HG02623 (cell line): ENCODE data around the gene STN1.

Experiments used
- ATAC-seq: cut with Tn5 transposase; IDR thresholded peaks from one replicate; pipeline ENCODE4 v1.9.1; 2021; ENCODE audit warnings: moderate library complexity; ENCODE audit not compliant: unreplicated experiment

The STN1 gene

DNA sequence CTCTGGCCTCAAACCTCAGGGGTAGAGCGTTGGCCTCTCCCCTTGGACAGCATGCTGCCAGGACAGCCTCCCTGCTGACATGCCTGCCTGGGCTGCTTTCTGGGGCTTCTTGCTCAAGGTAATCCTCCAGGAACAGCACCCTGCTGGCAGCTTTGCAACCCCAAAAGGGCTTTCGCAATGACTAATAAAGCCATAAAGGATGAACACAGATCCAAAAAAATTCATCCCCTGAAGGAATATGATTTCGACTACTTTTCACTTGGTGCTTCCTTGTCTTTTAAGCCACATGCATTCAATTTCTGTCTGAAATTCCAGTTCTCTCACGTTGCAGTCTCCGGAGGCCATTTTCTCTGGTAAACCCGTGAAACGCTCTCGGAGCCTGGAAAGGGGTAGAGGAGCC, 47.5 kb downstream of the STN1 start:
- no peak for ATAC-seq

DNA sequence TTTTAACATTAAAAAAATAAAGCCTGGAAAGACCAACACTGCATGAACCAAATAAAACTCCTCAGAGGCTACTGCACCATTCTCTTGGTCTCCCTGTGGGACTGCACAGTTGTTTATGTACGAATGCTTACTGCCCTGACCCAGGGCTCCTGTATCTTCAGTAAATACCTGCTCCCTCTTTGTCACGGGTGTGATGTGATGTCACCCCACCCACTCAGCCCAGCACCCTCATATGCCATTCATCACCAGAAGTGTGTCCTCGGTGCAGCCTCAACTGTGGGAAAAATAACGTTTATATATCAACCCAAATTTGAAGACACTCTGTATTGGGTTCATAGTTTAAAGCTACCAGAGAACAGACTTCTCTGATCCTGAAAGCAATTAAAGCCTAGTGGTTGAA, 48.6 kb downstream of the STN1 start:
- ATAC-seq: no peak

DNA sequence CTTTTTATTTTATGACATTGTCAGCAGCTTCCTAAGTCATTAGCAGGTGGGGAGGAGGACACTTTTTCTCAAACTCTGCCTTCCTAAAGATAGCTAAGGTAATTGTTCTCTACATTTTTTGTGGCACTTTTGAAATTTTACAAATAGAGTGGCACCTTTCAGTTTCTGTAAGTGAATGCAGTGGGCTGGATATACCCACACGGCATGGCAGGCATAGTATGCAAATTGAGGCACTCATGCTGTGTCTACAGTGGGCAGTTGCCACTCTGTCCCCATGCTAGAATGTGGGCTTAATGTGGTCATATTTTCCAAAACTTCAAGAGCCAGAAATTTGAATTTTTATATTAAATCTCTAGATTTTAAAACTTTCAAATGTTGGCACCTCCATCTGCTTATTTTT, 49.8 kb downstream of the STN1 start:
- no peak for ATAC-seq

DNA sequence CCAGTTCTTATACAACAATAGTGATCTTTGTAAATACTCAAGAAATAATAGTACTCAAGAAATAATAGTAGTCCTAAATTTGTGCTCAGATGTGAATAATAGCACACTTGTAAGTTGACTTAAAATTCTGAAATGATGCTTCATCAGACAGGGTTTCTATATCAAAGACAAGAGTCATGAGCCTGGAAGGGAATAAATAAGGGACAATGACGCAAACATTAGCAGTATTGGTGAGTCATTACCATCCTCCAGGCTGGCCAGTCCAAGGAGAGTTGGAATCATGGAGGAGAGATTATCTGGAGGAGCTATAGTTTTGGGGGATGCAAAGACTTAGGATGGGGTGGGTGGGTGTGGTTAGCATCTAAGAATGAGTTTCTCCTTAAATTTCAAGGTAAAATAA, 56.5 kb downstream of the STN1 start:
- ATAC-seq: no peak

DNA sequence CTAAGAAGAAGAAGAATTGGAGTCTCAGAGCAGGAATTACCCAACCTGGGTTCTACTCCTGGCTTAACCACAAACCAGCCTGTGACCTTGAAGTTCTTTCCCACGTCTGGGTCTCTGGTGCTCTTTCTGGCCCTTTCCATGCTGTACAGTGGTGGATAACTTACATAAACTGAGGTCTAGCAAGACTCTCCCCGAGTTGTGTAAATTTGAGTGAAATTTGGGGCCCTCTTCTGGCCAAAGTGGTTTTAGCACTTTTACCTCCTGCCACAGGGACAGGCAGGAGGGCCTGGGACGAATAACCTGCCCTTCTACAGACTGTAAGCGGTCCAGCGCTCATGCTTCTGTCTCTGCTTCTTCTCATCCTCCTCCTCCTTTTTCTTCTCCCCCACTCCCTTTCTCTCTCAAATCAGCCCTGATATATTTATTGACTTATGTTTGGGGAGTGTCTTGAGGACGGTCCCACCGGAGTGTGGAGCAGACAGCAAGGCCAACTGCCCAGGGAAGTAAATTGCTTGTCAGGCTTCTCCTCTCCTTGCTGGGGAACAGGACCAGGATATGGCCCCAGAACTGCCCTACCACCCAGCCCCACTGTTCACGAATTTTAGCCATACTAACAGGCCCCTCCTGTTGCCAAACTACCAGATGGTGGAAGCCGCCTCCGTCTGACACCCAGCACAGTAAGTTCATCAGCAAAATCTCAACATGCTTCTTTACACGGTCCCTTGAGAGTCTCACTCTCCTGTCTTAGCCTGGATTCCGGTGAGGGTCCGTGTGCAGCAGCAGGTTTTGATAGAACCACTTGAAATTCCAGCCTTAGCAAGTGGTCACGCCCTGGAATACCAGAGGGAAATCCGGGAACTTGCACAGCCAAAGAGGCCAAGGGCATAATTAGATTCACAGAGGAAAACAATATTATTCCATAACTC, 58.6 kb downstream of the STN1 start:
- ATAC-seq: no peak

DNA sequence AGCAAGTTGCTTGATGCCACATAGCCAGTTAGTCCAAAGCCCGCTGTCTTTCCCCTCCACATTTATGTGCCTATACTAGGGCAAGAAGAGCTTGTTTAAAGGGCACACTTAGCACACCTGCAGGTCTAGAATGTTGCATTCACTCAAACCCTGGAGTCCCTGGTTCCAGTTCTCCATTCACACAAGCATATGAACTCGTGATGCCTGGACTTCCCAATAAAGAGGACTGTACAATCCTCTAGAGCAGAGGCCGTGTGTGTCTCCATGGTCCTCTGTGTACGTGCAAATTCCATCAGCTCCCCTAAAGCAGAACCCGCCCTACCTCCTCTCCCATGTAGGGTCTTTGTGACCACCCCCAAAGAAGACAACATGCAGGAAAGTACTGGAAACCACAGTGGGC, 59.6 kb downstream of the STN1 start:
- ATAC-seq: no peak

DNA sequence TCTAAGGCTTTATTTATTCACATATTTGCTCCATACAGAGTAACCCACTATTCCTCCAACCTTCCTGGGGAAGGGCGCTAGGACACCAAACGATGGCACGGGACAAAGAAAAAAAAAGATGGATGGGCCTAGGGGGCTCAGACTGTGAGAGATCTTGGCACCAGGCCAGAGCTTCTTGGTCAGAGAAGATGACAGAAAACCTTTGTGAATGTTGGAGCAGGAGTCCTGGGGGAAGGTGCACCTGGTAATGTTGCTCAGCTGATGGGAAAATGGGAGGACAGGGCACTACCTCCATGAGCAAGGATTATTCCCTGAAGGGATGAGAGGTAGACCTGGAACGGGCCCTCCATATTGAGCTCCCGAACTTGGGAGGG, 61.2 kb downstream of the STN1 start:
- no peak for ATAC-seq

DNA sequence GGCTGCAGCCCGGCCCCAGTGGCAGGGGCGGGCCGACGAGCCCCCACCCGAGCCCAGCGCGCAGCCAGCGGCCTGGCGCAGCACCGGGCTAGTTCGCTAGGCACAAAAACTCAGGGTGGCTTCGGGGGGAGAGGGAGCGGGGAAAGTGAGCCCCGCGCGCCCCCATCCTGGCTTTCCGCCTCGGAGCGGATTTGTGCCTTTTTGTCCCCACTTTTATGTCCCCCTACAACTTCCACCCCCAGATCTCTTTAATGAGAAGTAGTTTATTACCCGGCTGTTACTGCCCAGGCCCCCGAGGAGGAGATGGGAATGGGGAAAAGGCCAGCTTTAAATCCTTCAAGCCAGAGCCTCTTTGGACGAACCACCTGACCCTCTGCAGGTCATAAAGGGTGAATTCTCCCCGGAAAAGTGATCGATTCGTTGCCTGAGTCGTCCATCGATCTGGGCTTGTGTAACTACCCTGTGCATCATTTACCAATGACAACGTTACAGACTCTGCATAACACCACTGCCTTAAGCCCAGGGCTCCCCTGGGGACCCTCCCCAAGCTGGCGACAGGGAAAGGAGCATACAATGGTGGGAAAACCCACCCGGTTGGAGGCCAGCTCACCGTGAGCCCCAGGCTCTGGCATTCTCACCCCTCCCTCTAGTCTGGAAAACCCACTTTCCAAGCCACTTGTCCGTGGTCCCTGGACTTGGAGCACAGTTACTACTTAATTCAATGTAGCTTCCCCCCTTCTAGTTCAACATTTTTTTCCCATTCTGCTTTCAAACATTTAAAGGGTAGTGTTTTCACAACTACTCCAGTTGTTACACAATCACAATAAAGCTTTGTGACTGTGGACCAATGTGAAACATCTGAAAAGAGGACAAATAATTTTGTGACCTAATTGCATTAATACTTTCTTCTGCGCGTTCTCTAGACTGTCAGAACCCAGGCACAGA, 61.9 kb downstream of the STN1 start:
- no peak for ATAC-seq

DNA sequence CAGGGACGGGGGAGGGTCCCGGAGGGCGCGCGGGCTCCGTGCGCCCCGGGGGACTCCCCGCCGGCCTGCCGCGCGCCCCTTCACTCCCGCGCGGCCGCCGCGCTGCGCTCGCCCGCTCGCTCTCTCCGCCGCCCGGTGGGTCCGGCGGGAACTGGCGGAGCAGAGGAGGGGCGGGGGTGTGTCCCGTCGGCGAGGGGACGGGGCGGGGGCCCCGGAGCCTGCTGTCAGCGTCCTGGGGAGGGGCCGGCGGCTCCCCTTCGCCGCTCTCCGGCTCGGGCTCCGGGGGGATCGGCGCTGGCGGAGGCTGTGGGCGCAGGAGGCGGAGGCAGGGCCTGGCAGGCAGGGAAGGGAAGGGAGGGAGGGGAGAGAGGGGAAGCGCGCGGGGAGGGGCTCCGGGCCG, 62.6 kb downstream of the STN1 start, which contains the start of gene SH3PXD2A:
TSS of gene SH3PXD2A (minus strand) at position 153 of the 400 bp plus-strand sequence. CDS start 310 bp downstream, outside the sequence.
- no peak for ATAC-seq

DNA sequence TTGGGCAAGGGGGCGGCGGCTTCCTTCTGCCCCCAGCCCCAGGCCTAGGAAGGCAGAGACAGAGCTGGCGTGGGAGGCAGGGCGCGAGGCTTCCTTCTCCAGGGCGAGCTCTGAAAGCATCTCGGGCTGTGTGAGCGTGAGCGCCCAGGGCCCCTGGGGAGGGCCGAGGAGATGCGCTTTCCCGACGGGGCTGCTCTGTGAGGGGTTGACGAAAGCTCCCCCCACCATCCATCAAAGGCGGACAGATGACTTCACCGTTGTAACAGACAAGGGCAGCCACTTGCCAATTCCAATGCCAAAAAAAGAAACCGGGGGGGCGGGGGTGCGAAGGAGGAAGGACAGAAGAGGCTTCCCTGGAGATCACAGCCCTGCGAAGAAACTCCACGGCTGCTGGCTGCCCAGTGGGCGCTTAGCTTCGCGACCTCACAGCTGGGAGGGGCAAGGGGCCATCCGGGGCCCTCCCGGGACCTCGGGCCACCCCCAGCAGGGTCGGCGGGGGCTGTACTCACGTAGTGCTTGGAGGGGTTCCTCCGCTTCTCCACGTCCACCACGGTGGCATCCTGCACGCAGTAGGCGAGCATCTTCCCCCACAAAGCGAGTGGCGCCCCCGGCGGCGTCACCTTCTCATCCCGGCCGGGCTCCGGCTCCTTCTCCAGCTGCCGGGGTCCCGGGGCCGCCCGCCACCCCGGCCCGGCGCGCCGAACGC, 63.1 kb downstream of the STN1 start:
- no peak for ATAC-seq

DNA sequence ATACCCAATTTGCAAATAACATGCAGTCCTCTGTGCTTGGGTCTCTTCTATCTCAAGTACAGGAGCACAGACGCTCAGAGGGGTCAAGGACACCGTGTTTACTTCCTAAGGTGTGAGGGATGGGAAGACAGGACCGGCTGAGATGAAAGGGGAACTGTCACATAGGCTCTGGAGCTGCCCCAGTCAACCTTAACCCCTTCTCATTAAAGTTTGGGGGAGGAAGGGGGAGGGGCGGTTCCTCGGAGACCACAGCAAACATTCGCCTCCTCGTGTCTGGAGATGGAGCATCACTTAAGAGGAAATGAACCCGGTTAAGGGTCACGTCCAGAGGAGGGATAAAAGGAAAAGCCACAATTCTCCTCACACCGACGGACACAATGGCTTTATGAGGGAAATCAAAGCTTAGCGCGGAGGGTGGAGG, 63.7 kb downstream of the STN1 start:
- ATAC-seq: no peak

DNA sequence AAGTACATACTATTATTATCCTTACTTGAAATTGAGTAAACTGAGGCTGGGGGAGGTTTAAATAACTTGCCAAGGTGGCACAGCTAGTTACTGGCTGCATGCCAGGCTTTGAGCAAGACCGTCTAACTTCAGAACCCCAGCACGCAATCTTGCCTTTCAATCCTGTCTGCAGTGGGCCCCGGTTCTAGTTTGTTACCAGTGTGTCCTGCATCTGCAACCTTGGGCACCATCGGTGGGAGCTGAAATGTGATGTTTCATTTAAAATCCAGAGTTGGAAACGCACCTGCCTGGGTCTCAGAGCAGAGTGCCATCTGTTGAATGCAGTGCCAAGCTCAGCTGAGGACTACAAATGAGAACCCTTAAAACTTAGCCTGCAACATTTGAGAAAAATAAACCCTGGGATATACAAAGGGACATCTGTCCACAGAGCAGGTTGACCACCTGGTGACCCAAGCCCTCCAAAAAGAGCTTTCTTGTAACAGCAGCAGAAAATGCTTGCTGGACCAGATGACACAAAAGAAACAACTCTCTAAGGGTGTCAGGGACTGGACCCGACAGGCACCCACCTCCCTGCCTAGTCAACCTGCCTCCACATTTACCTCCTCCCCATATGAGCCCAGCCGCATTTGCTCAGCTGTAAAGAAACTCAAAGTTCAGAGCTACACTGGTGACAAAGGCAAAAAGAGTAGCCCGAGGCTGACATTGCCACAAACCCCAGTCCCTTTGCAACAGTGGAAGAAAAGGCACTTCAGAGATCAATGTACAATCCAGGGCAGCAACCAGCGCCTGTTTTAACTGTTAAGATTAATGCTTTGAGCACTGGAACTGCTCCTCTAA, 64.3 kb downstream of the STN1 start:
- no peak for ATAC-seq

DNA sequence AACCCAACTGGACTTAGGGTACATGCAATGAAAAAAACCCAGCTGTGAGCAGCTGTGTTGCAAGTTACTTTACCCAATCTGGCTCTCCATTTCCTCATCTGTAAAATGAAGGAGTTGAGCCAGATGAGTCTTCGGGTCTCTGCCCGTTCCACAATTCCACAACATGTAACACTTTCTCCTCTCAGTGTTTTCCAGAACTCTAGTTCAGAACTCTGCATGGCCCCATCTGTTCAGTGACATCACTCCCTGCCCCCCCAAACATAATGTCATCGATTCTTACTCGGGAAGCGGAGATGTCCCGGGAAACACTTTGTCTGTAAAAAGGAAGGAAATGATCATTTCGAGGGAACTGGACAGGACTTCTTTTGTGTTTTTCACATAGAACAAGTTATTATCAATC, 65.1 kb downstream of the STN1 start:
- ATAC-seq: no peak

DNA sequence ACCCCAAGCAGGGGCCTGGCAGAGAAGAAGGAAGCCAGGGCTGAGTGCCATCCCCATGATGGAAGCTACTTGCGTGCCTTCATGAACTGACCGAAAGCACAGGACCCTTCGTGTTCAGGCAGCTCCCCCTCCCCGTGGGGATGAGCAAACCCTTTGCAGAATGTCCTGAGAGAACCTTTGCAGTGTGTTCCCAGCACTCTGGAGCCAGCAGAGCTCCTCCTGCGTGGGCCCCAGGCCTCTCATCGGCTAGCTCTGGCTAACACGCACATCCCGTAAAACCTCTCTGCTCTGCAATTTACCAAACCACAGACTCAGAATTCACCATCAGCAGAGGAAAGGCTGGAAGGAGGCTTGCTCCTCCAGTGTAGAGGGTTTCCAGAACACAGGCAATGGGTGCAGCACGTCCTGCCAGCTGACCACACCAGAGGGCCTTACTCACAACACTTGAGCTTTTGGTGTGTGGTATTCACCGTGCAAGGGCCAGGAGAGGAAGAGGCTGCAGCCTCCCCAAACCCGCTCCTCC, 65.7 kb downstream of the STN1 start:
- no peak for ATAC-seq

DNA sequence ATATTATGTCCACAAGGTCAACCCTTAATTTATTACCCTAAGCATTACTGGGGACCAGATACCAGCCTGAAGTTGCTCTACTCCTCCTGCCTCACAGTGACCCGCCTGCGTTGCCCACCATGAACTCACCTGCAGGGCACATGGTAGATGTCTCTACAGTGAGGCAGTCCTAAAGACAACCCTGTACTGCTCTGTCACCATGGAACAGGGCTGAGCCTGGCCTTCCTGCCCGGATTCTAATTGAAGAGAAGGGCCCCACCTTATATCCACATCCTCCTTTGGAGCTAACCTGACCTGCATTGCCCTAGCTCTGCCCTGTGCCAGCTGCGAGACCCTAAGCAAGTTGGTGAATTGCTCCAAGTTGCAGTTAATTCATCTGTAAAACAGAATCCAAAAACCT, 66.7 kb downstream of the STN1 start:
- no peak for ATAC-seq

DNA sequence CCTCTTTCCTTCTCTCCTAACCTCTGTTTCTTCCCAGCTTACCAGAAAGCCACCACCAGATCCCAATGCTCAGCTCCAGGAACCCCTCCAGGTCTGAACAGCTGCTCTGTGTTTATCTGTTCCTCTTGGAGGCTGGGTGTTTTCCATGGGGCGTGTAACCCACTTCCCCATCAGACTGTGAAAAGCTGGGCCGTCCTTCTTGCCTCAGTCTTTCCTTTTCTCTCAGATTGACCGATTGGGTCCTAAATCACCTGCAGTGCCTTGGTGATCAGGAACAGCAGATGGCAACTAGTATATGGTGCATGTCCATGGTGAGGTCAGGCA, 67.5 kb downstream of the STN1 start:
- no peak for ATAC-seq

DNA sequence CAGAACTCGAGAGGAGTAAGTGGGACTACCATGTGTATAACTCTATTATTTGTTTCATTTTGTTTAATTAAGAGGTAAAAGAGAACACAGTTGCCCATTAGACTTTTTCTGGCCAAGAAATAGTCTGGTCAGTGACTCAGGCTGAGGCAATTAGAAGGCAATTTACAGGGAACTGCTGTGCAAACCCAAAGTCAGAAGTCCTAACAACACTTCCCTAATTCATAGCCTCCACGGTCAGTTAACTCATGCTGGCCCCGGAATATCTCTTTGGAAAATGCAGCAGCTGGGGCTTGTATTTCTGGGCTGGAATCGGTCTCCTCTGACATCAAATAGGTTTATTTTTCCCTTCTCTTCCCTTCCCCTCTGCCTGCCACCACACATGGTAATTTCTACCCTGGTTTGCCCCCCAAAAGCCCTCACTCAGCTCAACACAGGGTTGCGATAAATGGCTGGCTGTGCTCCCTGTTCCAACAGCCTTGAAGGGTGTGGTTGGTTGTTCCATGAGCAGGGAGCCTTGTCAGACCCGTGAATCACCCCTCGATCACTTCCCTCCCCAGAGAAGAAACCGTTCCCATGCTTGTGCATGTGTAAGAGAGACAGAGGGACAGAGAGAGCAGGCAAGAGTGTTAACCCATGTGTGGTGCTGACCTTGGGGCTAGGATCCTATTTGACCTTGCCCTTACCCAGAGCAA, 68.0 kb downstream of the STN1 start:
- no peak for ATAC-seq

DNA sequence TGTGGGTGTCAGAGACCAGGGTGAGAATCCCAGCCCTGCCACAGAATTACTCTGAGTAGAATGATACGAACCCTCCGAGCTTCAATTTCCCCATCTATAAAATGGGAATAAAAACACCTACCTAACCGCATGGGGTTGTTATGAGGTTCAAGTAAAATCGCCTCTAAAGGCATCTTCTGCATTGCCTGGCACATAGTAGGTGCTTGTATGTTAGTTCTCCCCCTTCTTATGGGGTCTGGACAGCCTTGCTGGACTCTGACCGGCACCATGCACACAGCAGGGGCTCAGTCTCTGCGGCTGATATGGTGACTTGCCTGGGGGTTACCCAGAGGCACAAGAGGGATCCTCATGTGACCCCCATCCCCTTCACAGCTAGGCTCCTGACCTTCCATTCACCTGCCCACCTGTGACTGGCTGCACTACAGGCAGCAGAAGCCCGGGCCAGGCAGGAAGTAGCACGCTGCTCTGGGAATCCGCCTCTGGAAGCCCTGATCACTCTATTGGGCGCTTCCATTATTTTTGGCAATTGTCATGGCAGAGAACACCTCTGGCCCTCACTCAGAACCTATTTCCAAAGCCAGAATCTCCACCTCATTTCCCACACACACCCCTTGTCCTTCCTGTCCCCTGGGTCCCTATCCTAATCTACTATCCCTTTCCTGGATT, 68.6 kb downstream of the STN1 start:
- no peak for ATAC-seq

DNA sequence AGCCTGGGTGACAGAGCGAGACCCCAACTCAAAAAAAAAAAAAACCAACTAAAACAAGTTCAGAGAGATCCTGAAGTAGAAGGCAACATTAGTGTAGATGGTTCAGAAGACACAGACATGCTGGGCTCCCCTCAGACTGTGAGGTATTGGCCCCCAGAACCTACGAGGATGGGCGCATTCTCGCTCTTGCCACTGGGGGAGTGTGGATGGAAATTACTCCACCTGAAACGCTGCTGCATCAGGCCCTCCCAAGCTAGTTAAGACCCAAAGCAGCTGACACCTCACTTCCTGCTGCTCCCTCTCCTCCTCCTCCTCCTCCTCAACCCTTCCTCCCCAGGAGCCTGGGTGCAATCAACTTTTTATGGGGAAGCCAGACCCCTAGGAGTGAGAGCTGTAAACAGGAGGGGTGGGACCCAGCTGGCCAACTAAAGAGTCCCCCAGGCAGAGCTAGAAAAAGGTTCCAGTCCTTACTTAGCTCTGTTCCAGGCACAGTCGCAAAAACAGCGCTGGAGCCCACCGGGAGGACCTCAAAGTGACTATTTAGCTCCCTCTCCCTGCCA, 70.0 kb downstream of the STN1 start:
- no peak for ATAC-seq
